Amygdala (tissue), 56 donors: ENCODE results near the gene NOP16.
"Not testable (repeated sequence)": the region's sequence is repeated elsewhere in the genome, so short reads cannot be mapped to it uniquely, and the experiment has no call there.

Source experiments
- DNase-seq, 56 donors: peaks; one replicate each; lab custom pipeline; 2025; lab: John Stamatoyannopoulos, UW

Gene NOP16

GRCh38 chr5:176410486-176411180 lies 22.2 kb upstream of the NOP16 start:
- no peak for DNase-seq

GRCh38 chr5:176409765-176410164 lies 21.4 kb upstream of the NOP16 start:
- no peak for DNase-seq

- DNase-seq = no peak
Measured at GRCh38 chr5:176408590-176408989, 20.2 kb upstream of the NOP16 start.

DNA sequence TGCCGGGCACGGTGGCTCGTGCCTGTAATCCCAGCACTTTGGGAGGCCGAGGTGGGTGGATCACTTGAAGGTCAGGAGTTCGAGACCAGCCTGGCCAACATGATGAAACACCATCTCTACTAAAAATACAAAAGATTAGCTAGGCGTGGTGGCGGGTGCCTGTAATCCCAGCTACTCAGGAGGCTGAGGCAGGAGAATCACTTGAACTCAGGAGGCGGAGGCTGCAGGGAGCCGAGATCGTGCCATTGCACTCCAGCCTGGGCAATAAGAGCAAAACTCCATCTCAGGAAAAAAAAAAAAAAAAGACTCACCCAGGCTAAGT lies 19.8 kb upstream of the NOP16 start:
- DNase-seq = not testable (repeated sequence)

GRCh38 chr5:176407456-176408251 lies 19.3 kb upstream of the NOP16 start:
- no peak for DNase-seq

DNA sequence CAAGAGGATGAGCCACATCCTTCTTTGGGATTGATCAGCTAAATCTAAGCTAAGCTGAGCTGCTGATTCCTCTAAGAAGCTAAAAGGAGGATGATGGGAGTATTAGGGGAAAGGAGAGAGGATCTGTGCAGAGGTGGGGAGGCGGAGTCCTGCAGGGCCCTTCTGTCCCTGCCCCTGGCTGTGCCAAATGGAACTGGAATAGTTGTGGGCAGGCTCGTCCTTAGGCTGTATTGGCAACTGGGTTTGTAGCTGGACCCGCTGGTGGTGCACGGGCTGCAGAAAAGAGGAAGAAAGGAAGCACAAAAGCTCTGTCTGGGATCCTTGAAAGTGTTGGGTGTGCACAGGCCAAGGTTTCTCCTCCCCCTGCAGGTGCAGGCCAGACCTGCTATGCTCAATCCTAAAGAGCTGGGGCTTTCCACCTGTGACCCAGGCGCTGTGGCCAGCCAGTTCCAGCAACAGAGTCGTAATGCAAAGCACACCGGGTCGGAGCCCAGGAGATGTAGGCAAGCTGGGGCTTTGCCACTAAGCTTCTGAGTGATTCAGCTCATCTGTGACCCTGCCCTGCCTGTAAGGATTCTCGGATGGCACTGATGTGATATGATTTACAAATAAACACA lies 18.1 kb upstream of the NOP16 start:
- DNase-seq = no peak

- DNase-seq = no peak
Measured at GRCh38 chr5:176405656-176406435, 17.4 kb upstream of the NOP16 start.

- DNase-seq = no peak
Measured at GRCh38 chr5:176401281-176402205, 13.1 kb upstream of the NOP16 start.

DNA sequence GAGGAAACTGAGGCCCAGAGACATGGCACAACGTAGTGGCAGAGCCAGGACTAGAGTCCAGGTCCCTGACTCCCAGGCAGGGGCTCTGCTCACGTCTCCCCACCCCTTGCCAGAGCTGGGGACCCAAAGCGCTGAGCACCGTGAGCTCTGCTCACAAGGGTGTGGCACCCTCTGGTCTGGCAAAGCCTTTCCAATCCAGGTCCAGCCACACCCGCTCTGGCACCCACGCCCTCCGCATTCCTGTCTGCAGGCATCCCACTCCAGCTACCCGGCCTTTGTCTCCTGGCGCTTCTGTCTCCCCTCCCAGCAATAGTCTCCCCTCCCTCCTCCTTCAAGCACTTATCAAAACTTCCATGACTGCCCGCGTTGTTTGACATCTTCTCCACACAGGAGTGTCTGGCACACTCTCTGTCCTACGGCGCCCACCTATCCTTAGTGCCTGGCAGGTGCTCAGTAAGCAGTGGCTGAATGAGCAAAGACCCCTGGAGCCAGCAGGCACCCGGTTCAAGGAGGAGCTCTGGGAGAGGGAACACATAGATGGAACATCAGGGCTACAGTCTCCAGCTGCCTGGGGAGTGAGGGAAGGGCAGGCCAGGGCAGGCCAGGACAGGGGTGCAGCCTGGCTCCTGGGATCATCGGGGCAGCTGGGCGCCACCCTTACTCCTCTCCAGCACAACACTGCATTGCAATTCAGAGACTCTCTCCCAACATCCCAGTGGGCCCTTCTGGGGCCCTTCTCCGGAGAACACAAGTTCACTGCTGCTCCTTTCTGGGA lies 12.2 kb upstream of the NOP16 start:
- no peak for DNase-seq

DNA sequence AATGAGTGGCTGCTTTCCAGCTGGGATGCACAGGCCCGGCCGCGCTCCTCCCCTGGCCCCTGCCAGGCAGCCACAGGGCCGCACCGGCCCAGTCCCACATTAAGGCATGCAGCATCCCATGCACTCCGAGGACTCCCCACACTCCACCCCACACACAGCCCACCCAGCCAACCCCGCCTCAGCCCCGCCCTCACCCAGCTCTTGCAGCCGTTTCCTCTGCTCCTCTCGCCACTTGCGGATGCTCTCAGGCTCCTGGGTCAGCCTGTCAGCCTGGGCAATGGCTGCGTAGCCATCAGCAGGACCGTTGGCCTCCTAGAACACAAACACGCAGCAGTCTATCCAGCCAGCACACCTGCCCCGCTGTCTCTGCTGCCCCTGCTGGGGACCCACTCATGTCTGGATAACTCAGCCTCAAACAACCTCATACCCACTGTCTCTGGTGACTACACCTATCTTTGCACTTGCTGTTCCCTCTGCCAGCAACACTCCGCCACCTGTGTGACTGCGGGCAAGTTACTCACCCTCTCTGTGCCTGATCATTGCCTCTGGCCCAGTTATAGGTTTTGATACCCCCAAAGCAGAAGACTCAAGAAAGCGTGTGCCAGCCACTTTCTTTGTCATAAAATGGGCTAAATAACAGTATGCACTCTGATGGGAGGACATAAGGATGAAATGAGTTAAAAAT lies 9.5 kb upstream of the NOP16 start:
- no peak for DNase-seq

DNA sequence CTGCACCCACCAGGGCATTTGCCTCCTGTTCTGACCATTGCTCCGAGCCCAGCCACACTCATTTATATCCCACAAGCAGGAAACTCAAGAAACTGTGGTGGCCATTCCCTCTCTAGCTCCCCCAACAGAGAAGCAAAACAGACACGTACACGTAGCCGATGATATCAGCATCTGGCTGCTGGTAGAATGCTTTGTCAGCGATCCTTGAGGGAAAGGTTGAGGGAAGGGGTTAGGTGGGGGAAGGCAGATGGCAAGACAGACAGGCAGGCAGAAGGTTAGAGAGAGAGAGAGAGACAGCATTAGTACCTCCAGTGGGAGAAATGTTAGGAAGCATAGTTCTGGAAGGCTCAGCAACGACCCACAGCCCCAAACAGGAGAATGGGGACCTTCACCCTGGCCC lies 7.9 kb upstream of the NOP16 start:
- DNase-seq = no peak

DNA sequence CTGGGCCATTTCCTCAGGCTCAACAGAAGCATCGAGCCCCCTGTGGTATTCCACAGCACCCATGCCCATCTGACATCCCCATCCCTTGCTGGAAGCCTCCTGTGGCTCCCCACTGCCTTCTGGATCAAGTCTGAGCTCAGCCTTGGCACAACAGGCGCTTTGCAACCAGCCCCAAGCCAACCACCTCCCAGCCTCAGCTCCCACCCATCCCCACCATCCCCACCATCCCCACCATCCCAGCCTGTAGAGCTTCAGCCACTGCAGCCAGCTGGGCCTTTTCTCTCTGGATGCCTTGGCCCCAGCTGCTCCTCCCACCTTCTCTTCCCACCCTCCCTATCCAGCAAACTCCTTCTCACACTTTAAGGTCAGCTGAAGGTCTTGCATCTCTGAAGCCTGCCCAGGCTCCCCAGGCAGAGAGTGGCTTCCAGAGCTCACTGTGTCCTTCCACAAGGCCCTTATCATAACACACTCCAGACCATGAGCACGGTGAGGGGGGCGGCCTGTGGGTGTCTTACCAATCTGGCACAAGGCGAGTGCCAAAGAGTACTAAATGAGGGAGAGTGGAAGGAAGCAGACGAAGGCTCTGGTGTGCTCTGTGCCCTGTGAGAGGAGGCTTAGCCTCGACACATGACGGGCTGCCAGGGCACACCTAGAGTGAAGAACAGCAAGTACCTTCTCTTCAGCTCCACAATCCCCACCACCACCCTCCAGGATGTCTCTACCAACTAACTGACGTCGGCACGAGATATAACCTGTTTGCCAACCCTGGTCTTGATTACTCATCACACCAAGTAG lies 6.7 kb upstream of the NOP16 start:
- no peak for DNase-seq

DNA sequence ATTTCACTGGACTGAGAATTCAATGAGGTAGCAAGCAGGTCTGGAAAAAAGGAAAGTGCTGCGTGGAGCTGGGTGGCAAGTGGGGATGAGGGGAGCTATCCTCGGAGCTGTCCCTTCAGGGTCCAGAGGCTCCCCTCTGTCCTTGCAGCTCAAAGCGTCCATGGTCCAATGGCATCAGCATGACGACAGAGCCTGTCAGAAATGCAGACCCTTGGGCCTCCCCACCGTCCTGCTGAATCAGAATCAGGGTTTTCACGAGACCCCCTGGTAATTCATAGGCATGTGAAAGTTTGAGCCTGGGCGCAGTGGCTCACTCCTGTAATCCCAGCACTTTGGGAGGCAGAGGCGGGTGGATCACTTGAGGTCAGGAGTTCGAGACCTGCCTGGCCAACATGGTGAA lies 5.7 kb upstream of the NOP16 start:
- no peak for DNase-seq

DNA sequence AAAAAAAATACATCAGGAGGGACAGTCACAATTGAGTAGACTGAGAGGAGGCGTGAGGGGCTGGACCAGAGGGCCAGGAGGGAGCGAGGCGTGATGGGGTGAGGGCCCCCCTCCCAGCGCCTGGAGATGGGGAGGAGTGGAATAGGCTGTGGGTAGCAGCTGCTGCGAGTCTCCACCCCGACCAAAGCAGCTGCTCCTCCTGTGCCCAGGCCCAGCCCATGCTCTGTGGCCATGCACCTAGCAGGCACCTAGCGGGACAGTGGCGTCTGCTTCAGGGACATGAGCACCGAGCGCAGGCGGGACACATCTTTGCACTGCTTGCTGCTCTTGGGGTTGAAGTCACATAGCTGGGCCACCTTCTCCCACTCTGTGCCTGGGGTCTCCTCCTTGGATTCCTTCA lies 4.1 kb upstream of the NOP16 start:
- DNase-seq = no peak

DNA sequence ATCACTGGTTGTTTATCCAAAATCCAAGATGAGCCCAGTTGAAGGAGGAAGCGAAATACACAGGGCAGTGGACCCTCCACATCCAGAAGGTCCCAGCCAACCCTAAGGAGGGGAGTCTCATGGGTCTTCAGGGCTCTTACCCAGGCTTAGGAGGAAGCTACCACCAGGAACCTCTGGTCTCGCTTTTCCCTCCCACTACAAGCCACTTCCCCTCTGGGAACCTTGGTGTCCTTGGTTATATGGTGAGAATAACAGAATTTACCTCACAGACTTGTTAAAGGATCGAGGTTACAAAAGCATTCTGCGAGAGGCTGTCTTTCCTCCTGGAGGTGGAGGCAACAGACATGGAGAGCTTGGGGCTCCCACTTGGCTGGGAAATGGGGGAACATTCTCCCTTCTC lies 3.6 kb upstream of the NOP16 start:
- DNase-seq = no peak

- no peak for DNase-seq
Measured at GRCh38 chr5:176391479-176391878, 3.1 kb upstream of the NOP16 start.
